T-helper 17 cell (primary cell): ENCODE results near the gene SLC16A12. TPM values are rescaled to one million over a fixed set of nuclear protein-coding genes. Genes with fewer than 3 reads are reported as not detected.
"Not testable (repeated sequence)": the region's sequence is repeated elsewhere in the genome, so short reads cannot be mapped to it uniquely, and the experiment has no call there.

Experiments
- ATAC-seq: fragments of 150-1000 bp; cut with Tn5 transposase; 2 replicates; pipeline ENCODE4 v1.10.0; 2021; ENCODE audit warnings: mild to moderate bottlenecking, moderate library complexity
- DNase-seq, 3 donors: peaks; one replicate each; pipeline versions ENCODE4 v3.0.0 to v3.0.0-alpha.2; 2020 to 2021
- H3K9me3 ChIP-seq: one replicate; pipeline ENCODE4 v1.7.0; 2013; ENCODE audit warnings: low read length, mild to moderate bottlenecking; ENCODE audit not compliant: control insufficient read depth, poor library complexity, severe bottlenecking
- H3K27ac Mint-ChIP-seq: one replicate; pipeline ENCODE4 v1.8.0; 2022; ENCODE audit warnings: mild to moderate bottlenecking, moderate library complexity, mixed read lengths
- H3K27me3 Mint-ChIP-seq: one replicate; pipeline ENCODE4 v1.8.0; 2022; ENCODE audit warnings: mixed read lengths
- H3K36me3 Mint-ChIP-seq: one replicate; pipeline ENCODE4 v1.8.0; 2022; ENCODE audit warnings: low read depth, mixed read lengths
- H3K4me1 Mint-ChIP-seq: one replicate; pipeline ENCODE4 v1.8.0; 2022; ENCODE audit warnings: mild to moderate bottlenecking, mixed read lengths
- H3K4me3 Mint-ChIP-seq: one replicate; pipeline ENCODE4 v1.8.0; 2022; ENCODE audit warnings: mild to moderate bottlenecking, moderate library complexity, mixed read lengths
- total RNA-seq, 4 donors: library from RNA in 2 of 4; stranded (reverse) in 2 of 4; gene quantifications; one replicate each; pipeline ENCODE4 v1.2.3 and lab custom pipeline; 2022 to 2026

The SLC16A12 gene
- total RNA-seq, 2 donors from 2014 or later, result not detected

- H3K27me3 Mint-ChIP-seq, result peaks cover 23% of the 10 kb centered on the region
- no peak overlapping the region for H3K4me3 Mint-ChIP-seq
- no peak for DNase-seq
- no peaks in the 10 kb centered on the region for H3K9me3 ChIP-seq
- ATAC-seq, result no peak
- H3K27ac Mint-ChIP-seq, result no peak overlapping the region
- peaks cover 4% of the 10 kb centered on the region for H3K36me3 Mint-ChIP-seq
- H3K4me1 Mint-ChIP-seq, result peaks cover 9% of the 10 kb centered on the region
Measured at GRCh38 chr10:89469517-89469916, 65.9 kb downstream of the SLC16A12 start.

GRCh38 chr10:89468191-89468965 is 67.0 kb downstream of the SLC16A12 start:
- Mint-ChIP-seq H3K27me3 (peaks cover 12% of the 10 kb centered on the region), H3K4me1 (peaks cover 9% of the 10 kb centered on the region), H3K36me3 (no peaks in the 10 kb centered on the region), H3K4me3 (no peak overlapping the region), H3K27ac (no peak overlapping the region)
- ATAC-seq (no peak), DNase-seq (no peak)
- H3K9me3 ChIP-seq, result no peaks in the 10 kb centered on the region

- no peaks in the 10 kb centered on the region for H3K36me3 Mint-ChIP-seq
- no peaks in the 10 kb centered on the region for H3K9me3 ChIP-seq
- DNase-seq, result no peak
- H3K4me3 Mint-ChIP-seq, result no peak overlapping the region
- ATAC-seq, result no peak
- H3K27ac Mint-ChIP-seq, result no peak overlapping the region
- peaks cover 12% of the 10 kb centered on the region for H3K27me3 Mint-ChIP-seq
- H3K4me1 Mint-ChIP-seq, result peaks cover 12% of the 10 kb centered on the region
Measured at GRCh38 chr10:89466599-89467035, 68.8 kb downstream of the SLC16A12 start.

- Mint-ChIP-seq H3K4me1 (peaks cover 5% of the 10 kb centered on the region), H3K27ac (no peak overlapping the region), H3K36me3 (no peaks in the 10 kb centered on the region), H3K27me3 (peaks cover 12% of the 10 kb centered on the region), H3K4me3 (no peak overlapping the region)
- no peak for DNase-seq
- H3K9me3 ChIP-seq, result no peaks in the 10 kb centered on the region
- no peak for ATAC-seq
Measured at GRCh38 chr10:89465196-89465595, 70.2 kb downstream of the SLC16A12 start.

GRCh38 chr10:89463846-89464537 is 71.4 kb downstream of the SLC16A12 start:
- no peak overlapping the region for H3K27ac Mint-ChIP-seq
- no peaks in the 10 kb centered on the region for H3K9me3 ChIP-seq
- peaks cover 12% of the 10 kb centered on the region for H3K27me3 Mint-ChIP-seq
- ATAC-seq (no peak), DNase-seq (no peak)
- H3K4me1 Mint-ChIP-seq, result peaks cover 3% of the 10 kb centered on the region
- H3K36me3 Mint-ChIP-seq, result no peaks in the 10 kb centered on the region
- no peak overlapping the region for H3K4me3 Mint-ChIP-seq

GRCh38 chr10:89458784-89459183 is 76.6 kb downstream of the SLC16A12 start:
- H3K36me3 Mint-ChIP-seq, result peaks cover 3% of the 10 kb centered on the region
- peaks cover 11% of the 10 kb centered on the region for H3K4me1 Mint-ChIP-seq
- H3K9me3 ChIP-seq, result no peaks in the 10 kb centered on the region
- DNase-seq (no peak), ATAC-seq (no peak)
- H3K27ac Mint-ChIP-seq, result no peak overlapping the region
- H3K27me3 Mint-ChIP-seq, result peaks cover 26% of the 10 kb centered on the region
- H3K4me3 Mint-ChIP-seq, result no peak overlapping the region

GRCh38 chr10:89458291-89458690 is 77.1 kb downstream of the SLC16A12 start:
- Mint-ChIP-seq H3K4me1 (peaks cover 11% of the 10 kb centered on the region), H3K4me3 (no peak overlapping the region), H3K36me3 (peaks cover 3% of the 10 kb centered on the region), H3K27me3 (peaks cover 26% of the 10 kb centered on the region), H3K27ac (no peak overlapping the region)
- DNase-seq (no peak), ATAC-seq (no peak)
- H3K9me3 ChIP-seq, result no peaks in the 10 kb centered on the region

GRCh38 chr10:89454561-89455347 is 80.6 kb downstream of the SLC16A12 start:
- H3K4me3 Mint-ChIP-seq, result no peak overlapping the region
- peaks cover 3% of the 10 kb centered on the region for H3K36me3 Mint-ChIP-seq
- no peak for ATAC-seq
- H3K27me3 Mint-ChIP-seq, result peaks cover 26% of the 10 kb centered on the region
- DNase-seq, result no peak
- H3K27ac Mint-ChIP-seq, result peak overlapping the region; percentile 0
- peaks cover 11% of the 10 kb centered on the region for H3K4me1 Mint-ChIP-seq
- no peaks in the 10 kb centered on the region for H3K9me3 ChIP-seq

GRCh38 chr10:89452193-89452592 is 83.2 kb downstream of the SLC16A12 start:
- ATAC-seq, result no peak
- H3K27ac Mint-ChIP-seq, result no peak overlapping the region
- H3K27me3 Mint-ChIP-seq, result peaks cover 11% of the 10 kb centered on the region
- peaks cover 11% of the 10 kb centered on the region for H3K4me1 Mint-ChIP-seq
- H3K9me3 ChIP-seq, result no peaks in the 10 kb centered on the region
- DNase-seq, result no peak
- no peak overlapping the region for H3K4me3 Mint-ChIP-seq
- peaks cover 3% of the 10 kb centered on the region for H3K36me3 Mint-ChIP-seq

GRCh38 chr10:89450901-89451300 is 84.5 kb downstream of the SLC16A12 start:
- no peaks in the 10 kb centered on the region for H3K9me3 ChIP-seq
- Mint-ChIP-seq H3K4me3 (no peak overlapping the region), H3K27ac (no peak overlapping the region), H3K4me1 (peaks cover 8% of the 10 kb centered on the region), H3K36me3 (no peaks in the 10 kb centered on the region), H3K27me3 (peaks cover 8% of the 10 kb centered on the region)
- ATAC-seq (no peak), DNase-seq (no peak)

- ATAC-seq, H3K36me3 Mint-ChIP-seq, H3K4me3 Mint-ChIP-seq, DNase-seq, H3K9me3 ChIP-seq, H3K27ac Mint-ChIP-seq, H3K4me1 Mint-ChIP-seq: not testable (repeated sequence)
- peaks cover 19% of the 10 kb centered on the region for H3K27me3 Mint-ChIP-seq
Measured at GRCh38 chr10:89444819-89445218, 90.6 kb downstream of the SLC16A12 start.

GRCh38 chr10:89442289-89442688 is 93.1 kb downstream of the SLC16A12 start:
- no peaks in the 10 kb centered on the region for H3K4me1 Mint-ChIP-seq
- H3K27ac Mint-ChIP-seq, result no peak overlapping the region
- H3K9me3 ChIP-seq, result no peaks in the 10 kb centered on the region
- ATAC-seq (no peak), DNase-seq (no peak)
- no peaks in the 10 kb centered on the region for H3K36me3 Mint-ChIP-seq
- peaks cover 37% of the 10 kb centered on the region for H3K27me3 Mint-ChIP-seq
- H3K4me3 Mint-ChIP-seq, result no peak overlapping the region
